K562 (cell line): ENCODE measurements around the gene NFIC. TPM values are rescaled to one million over a fixed set of nuclear protein-coding genes. Genes with fewer than 3 reads are reported as not detected.

Experiments used
- CBFB ChIP-seq: sonication (generic); formaldehyde crosslinking; IDR thresholded peaks from 2 replicates; pipeline ENCODE4 v1.4.0; 2020; ENCODE audit warnings: mild to moderate bottlenecking, missing genetic modification reagents
- CBX1 ChIP-seq: sonication (generic); IDR thresholded peaks from 2 replicates; pipeline ENCODE4 v1.6.1; 2016; ENCODE audit warnings: antibody characterized with exemption, low read depth, mild to moderate bottlenecking
- CUX1 ChIP-seq: fragments of 200-800 bp; sonication (Bioruptor generic); IDR thresholded peaks from 2 replicates; pipeline ENCODE4 v1.6.1; 2016; ENCODE audit warnings: missing genetic modification characterization, missing compliant biosample characterization
- KDM1A ChIP-seq, 2 experiments: fragments of 450-650 bp; IDR thresholded peaks; 2 replicates each; pipeline ENCODE4 v1.6.1; 2016; ENCODE audit warnings: mild to moderate bottlenecking in 2 of 2
- NCOA6 ChIP-seq: fragments of 450-650 bp; IDR thresholded peaks from 2 replicates; pipeline ENCODE4 v1.6.1; 2017; ENCODE audit warnings: mild to moderate bottlenecking
- NFE2L1 ChIP-seq: fragments of 450-650 bp; IDR thresholded peaks from 2 replicates; pipeline ENCODE4 v1.6.1; 2016; ENCODE audit warnings: missing genetic modification characterization, low read depth, mild to moderate bottlenecking, missing compliant biosample characterization, moderate library complexity, borderline replicate concordance
- NFRKB ChIP-seq: fragments of 450-650 bp; IDR thresholded peaks from 2 replicates; pipeline ENCODE4 v1.6.1; 2016; ENCODE audit warnings: low read depth
- PHF8 ChIP-seq: fragments of 200-600 bp; sonication (generic); IDR thresholded peaks from 2 replicates; pipeline ENCODE4 v1.6.1; 2012; ENCODE audit warnings: mixed run types, mild to moderate bottlenecking, inconsistent platforms, low read length, moderate library complexity, borderline replicate concordance
- RBM25 ChIP-seq: fragments of 200-400 bp; formaldehyde crosslinking; IDR thresholded peaks from 2 replicates; pipeline ENCODE4 v1.6.1; 2018; ENCODE audit warnings: low read length, low read depth, moderate library complexity; ENCODE audit not compliant: severe bottlenecking
- RCOR1 ChIP-seq, 2 experiments: IDR thresholded peaks; 2 replicates each; pipeline ENCODE4 v1.6.1; 2012; ENCODE audit warnings: low read depth in 2 of 2, low read length in 2 of 2, borderline replicate concordance in 1 of 2, improper control_type of control experiment in 1 of 2
- SP2 ChIP-seq: IDR thresholded peaks from 2 replicates; pipeline ENCODE4 v1.6.1; 2011; ENCODE audit warnings: mild to moderate bottlenecking, low read depth, low read length, moderate library complexity; ENCODE audit not compliant: poor library complexity, severe bottlenecking; ENCODE audit errors: extremely low read depth
- ZBTB40 ChIP-seq, 2 experiments: fragments of 450-650 bp in 1 of 2; sonication (generic) in 1 of 2; formaldehyde crosslinking in 1 of 2; IDR thresholded peaks; 2 replicates each; pipeline versions ENCODE4 v1.7.1 to v1.9.0; 2016 to 2022; ENCODE audit warnings: inconsistent platforms in 1 of 2, mild to moderate bottlenecking in 1 of 2, missing genetic modification reagents in 1 of 2
- ZNF696 ChIP-seq: fragments of 250-450 bp; sonication (Bioruptor Pico); conservative IDR thresholded peaks from 2 replicates; pipeline ENCODE4 v1.4.0; 2020; ENCODE audit warnings: mild to moderate bottlenecking, moderate library complexity
- polyA plus RNA-seq, 8 experiments: library from polyadenylated mRNA; depleted of rRNA in 4 of 8; stranded (reverse) in 5 of 8; unstranded in 3 of 8; fragments of >200 nt; fragmentation: Nextera tagmentation in 2 of 8; fragmentation: Illumina TruSeq in 1 of 8; extraction: Ambion mirVana in 2 of 8; extraction: Trizol in 1 of 8; gene quantifications; 2 replicates each; pipeline versions ENCODE4 v1.2.1 to v1.2.3, GENCODE V29; 2011 to 2014; ENCODE audit warnings: inconsistent platforms in 1 of 8, missing spikeins in 1 of 8
- total RNA-seq, 7 experiments: library from RNA; depleted of rRNA in 6 of 7; stranded (reverse); fragments of >200 nt in 6 of 7; fragmentation: Illumina TruSeq in 2 of 7; extraction: Trizol in 2 of 7; gene quantifications; 2 replicates each; pipeline versions ENCODE4 v1.2.1 to v1.2.3, GENCODE V29; 2011 to 2021; ENCODE audit warnings: low replicate concordance in 1 of 7

Gene NFIC
- total and polyA plus RNA-seq, 9 of the 15 experiments (the other 6 are each of a cell fraction or from before 2014, with no cell fraction given): 0.71 to 62.1 (median 6.9) TPM

DNA sequence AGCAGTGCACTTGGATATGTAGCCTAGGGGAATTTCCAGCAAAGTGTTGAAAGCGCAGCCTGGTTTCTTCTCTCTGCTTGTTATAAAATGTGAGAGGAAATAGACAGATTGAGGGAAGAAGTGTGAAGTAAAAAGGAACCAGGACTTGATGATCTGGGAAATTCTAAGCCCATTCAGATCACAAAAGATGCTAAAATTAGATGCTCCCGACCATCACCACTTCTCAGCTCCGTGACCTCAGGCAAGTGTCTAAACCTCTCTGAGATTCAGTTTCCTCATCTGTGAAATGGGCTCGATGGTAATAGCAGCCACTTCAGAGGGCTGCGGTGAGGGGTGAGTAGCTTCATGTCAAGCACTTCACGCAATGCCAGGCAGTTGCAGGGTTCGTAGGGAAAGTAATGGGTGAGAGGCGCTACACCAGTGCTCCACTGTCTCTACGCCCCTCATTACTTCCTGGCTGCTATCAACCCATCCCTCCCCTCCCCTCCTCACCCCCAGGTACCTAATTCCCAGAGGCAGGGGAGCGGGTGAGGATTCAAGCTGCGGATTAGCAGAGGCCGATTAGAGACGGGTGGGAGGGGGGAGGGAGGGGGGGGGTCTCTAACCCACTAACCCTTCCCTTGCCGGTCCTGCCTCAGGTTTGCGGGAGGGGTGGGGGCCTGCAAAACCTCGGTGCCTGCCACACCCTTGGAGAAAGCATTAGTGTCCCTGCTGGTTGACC is 9.0 kb upstream of the NFIC start (continued):
- TF ChIP-seq ZBTB40 (IDR thresholded peaks at IDR 0.05) (no peak), ZBTB40 (CRISPR knock-in tag; IDR thresholded peaks at IDR 0.05) (no peak), NFRKB (no peak), RBM25 (peak; percentile 99), SP2 (no peak), RCOR1 (IDR thresholded peaks at IDR 0.05; ENCODE audit: borderline replicate concordance in 1 of 2, low read depth in 2 of 2, low read length in 2 of 2) (peak; percentile 74 to 94; a peak in 3 of 4 replicates), NFE2L1 (tag) (no peak), PHF8 (no peak), ZNF696 (CRISPR knock-in tag) (no peak), CBFB (CRISPR knock-in tag) (no peak), CUX1 (CRISPR knock-in tag) (no peak), CBX1 (peak; percentile 92), NCOA6 (no peak), KDM1A (IDR thresholded peaks at IDR 0.05) (peak; percentile 94 to 95)
